ENCODE measurements around the gene GAGE10. TPM values are rescaled to one million over a fixed set of nuclear protein-coding genes. Genes with fewer than 3 reads are reported as not detected.
A peak's percentile ranks its signal among the peaks of the same experiment; 100 is the strongest.

Gene GAGE10, protein sequence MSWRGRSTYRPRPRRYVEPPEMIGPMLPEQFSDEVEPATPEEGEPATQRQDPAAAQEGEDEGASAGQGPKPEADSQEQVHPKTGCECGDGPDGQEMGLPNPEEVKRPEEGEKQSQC
- total RNA-seq (2014; rRNA removed; shearing (Covaris generic)): not detected in 2 replicates

DNA sequence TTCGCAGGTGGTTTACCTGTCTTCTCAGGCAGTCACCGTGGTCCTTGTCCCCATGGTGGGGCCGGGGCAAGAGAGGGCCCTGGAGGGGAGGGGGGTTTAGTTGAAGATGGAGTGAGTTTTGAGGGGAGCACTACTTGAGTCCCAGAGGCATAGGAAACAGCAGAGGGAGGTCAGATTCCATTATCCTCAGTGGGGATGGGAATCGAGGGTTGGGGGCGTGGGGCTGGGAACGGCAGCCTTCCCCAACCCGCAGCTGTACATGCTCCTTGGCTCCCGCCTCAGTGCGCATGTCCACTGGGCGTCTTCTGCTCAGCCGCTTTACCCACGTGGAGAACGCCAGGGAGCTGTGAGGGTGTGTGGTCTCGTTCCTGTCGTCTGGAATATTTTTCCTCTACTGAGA lies at the start of gene GAGE10:
Gene GAGE10, plus strand, starts transcription at position 301 of the 400 bp plus-strand sequence. CDS start 1,214 bp downstream, outside the sequence.
- no peak for DNase-seq (ENCODE audit: low spot score)

DNA sequence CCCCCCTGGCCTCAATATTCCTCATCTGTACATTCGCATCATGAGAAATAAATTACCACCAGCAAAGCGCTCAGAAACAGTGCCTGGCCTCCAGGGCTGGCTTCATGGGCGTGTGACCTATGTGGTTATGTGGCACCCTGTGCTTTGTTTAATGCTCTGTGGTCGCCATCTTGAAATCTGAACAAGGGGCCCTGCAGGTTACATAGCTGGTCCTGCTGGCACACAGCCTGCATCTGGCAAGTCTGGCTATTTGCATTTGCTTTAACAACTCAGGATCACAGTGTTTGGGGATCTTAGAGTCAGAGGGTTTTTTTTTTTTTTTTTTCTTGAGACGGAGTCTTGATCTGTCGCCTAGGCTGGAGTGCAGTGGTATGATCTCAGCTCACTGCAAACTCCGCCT lies 48.8 kb upstream of the GAGE10 start:
- no peak for DNase-seq (ENCODE audit: low spot score)

DNA sequence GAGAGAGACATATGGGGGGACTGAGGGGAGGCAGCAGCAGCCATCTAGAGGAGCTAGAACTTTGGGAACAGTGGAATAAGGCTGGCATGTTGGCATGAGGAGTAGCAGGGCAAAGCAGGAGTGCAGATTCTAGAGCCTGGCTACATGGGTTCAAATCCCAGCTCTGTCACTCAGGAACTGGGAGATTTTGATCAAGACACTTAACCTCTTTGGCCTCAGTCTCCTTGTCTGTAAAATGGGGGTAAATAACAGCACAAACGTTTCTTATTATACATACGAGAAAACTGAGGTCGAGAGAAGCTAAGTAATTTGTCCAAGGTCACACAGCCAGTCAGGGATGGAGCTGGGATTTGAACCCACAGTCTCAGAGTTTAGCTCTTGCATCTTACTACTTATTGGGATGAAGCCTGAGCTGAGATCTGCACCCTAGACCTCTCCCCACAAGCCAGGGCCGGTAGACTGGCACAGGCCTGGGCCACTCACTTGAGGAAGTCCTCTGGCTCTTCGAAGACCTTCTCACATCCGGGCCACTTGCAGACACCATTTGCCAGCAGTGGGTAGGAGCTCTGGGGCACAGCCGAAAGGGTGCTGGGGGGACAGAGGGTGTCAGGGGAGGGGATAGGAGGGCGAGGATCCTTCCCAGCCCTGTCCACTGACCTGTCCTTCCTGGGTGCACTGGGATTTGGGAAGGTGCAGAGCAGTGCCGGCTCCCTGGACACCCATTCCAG lies 47.0 kb upstream of the GAGE10 start:
- no peak for DNase-seq (ENCODE audit: low spot score)

DNA sequence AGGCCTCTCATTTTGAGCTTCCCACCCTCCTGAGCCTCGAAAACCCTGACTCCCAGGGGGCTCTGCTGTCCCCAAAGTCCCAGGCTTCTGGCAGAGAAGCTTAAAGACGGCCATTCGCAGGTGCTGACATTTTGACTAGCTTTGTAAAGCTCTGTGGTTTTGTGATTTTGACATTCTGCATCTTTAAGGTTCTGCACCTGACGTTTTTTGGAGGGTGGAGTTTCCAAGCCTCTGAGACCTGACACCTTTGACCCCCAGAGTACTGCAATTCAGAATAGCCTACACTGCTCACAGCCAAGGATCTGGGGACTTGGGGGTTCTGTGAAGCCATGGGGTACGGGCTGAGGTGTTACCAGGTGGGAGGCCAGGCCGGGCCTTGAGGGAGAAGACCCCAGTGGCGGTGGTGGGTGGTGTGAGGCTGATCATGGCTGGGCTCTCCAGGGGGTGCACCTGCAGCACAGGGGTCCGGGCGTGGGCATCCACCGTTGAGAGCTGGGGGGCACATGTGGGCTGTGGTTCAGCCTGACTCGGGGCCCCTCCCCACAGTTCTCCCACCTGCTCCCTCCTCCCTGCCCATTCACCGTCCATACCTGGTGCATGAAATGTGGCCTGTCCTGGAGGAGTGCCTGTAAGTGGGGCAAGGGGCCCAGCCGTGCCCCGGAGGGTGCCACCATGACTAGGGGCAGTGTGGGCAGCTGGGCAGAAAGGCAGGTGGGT lies 46.2 kb upstream of the GAGE10 start:
- no peak for DNase-seq (ENCODE audit: low spot score)

DNA sequence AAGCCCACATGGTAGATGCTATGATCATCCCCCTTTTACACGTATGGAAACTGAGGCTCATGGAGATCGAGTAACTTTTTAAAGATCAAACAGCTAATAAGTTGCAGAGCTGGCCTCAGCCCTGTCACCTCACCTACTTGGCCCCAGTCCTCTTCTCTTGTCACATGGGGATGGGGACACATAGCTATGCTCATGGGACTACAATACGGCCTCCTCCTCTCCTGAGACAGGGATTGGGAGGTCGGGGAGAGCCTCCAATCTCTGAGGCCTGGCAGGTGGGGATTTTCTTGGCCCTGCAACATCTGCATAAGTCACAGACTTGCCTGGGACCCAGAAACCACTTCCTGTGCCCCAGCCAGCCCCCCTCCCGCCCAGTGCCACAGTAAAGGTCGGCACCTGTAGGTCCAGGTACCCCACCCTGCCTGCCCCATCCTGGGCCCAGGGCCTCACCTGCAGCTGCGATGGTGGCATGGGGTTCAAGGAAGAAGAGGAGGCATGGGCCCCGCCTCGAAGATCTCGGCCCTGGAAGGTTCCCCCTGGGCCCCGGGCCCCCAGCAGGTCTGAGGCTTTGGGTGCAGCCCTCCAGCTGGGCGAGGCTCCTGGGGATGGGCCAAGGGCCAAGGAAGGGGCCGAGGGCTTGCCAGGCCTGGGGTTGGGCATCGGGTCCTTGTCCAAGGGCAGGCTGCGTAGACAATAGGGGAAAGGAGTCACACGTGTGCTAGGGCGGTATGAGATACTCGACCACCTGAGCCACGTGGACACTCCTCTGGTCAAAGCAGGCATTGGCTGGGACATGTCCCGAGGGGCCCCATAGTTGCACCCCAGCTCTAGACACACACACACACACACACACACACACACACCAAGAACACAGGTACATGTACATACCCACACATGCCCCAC lies 45.3 kb upstream of the GAGE10 start:
- no peak for DNase-seq (ENCODE audit: low spot score)

DNA sequence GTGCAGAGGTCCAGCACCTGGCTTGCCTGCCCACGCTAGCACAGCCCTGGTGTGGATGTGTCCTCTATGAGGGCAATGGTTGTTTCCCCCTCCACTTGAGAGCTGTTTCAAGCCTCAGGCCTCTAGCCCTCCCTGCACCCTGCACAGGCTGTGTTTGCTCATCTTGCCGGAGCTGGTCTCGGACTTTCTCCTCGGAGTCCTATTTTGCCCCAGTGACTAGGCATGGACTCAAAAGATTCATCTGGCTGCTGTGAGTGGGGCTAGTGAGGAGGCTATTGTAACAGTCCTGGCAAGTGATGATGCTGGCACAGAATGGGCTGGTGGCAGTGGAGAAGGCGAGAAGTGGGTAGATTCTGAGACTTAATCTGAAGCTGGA lies 44.7 kb upstream of the GAGE10 start:
- DNase-seq (ENCODE audit: low spot score): no peak

DNA sequence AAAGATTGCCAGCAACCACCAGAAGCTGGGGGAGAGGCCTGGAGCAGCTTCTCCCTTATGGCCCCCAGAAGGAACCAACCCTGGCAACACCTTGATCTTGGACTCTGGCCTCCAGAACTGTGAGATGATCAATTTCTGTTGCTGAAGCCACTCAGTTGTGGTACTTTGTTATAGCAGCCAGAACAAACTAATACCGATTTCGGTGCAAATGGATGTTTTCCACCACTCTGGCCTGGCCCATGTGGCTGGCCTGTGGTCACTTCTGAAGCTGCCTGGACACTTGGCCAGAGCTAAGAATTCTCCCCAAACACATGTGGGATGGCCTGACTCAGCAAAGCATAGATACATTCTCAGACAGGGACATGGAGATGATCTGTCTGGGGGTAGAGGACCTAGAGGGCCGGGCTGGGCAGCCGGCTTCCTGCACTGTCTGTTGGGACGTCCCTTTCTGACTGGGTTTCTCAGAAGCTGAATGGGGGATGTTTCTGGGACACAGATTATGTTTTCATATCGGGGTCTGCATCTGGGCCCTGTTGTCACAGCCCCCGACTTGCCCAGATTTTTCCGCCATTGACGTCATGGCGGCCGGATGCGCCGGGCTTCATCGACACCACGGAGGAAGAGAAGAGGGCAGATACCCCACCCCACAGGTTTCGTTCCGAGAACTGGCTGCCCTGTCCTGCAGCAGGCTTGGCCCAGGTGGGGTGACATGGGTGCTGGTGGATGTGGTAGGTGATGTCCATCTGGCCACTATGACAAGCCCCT lies 43.0 kb upstream of the GAGE10 start:
- DNase-seq (ENCODE audit: low spot score): no peak

DNA sequence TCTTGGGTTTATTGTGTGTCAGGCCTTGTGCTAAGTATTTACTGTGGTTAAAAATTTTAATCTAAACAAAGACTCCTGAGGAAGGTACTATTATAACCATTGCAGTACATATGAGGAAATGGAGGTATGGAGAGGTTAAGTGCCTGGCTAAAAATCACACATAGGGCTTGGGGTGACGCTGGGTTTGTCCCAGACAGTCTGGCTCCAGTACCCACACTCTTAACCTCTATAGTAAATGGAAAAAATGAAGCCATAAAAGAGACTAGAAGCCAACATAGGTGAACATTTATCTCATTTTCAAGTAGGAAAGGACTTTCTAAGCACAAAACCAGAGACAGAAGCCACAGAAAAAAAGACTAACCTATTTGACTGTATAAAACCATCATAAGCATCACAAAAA lies 40.8 kb upstream of the GAGE10 start:
- DNase-seq (ENCODE audit: low spot score): no peak

DNA sequence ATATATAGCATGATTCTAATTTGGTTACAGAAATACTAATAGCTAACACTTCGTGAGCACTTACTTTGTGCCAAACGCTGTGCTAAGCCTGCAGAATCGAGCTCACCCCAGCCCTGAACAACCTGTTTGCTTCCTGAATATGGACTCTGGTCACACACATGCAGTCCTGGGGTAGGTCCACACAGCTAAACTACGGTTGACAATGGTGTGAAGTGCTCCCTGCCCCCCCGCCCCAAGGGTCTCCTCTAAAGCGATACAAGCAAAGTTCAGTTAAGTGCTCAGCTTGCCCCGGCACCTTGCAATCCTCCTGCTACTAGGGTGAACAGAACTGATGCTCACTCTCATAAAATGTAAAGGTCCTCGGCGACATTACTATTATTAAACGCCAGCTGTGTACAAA lies 39.8 kb upstream of the GAGE10 start:
- no peak for DNase-seq (ENCODE audit: low spot score)

DNA sequence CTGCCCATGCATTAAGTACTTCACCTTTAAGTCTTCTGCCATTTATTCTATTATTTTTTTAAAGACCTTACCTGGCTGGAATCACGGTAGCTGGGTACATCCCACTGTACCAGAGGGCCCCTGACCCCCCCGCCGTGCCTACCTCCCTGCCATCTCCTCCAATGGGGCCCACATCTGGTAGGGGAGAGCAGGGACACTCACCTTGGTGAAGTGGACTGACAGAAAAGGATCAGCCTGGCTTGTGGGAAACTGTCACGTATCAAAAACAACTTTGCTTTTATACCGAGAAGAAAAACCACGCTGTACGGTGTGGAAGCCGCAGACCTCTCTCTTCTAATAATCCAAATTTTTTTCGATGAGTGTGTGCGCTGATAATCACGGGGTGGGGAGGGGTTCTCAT lies 39.0 kb upstream of the GAGE10 start, which contains the start of gene FOXP3:
Gene FOXP3, minus strand, starts transcription at position 251 of the 400 bp plus-strand sequence. CDS start 6,205 bp downstream, outside the sequence.
- no peak for DNase-seq (ENCODE audit: low spot score)

DNA sequence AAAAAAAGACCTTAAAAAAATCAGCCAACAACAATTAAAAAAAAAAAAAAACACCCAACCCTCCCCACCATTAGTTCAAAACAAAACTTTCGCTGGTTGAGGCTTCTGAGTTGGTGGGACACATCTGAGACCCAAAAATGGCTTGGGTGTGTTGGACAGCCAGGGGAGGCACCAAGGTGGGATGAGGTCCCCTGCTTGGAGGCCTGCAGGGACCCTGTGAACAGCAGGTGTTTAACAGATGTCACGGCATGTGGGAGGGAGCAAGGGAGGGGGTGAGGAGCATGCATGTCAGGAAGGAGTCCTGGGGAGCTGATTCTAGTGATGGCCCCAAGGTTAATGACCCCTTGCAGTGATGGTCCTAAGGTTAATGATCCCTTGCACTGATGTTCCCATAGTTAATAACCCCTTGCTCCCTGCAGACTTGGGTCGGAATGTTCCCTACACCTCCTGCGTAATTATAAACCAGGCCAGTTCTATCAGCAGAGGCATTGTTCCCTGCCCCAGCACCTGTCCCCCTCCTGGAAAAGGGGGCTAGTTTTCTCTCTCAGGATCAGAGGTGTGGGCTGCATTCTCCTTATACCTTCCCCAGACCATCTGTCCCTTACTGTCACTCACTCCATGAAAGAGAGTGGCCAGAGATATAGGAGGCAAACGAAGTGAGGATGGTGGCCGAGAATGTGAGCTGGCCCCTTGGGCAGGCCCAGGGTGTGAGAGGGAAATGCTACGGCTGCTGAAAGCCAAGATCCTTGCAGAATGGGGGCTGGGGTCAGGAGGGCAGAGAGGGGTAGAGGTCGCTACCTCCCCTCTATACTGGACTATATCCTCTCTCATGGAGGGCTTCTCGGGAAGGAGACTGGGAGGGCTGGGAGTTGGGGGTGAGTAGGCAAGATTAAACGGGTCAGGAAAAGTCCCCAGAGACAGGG lies 36.7 kb upstream of the GAGE10 start:
- DNase-seq (ENCODE audit: low spot score): no peak

DNA sequence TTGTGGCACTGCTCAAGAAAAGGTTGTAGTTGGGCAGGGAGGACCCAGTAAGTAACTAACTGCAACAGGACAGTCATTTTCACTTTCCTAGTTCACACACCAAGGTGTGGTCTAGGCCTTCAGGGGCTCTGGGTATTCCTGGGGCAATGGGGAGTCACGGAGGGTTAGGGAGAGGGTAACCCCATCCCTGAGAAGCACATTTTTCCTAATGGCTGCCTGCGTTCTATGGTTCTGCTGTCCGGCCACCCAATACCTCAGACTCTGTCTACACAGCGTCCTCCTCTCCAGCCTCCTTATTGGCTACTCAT lies 34.8 kb upstream of the GAGE10 start:
- DNase-seq (ENCODE audit: low spot score): no peak

DNA sequence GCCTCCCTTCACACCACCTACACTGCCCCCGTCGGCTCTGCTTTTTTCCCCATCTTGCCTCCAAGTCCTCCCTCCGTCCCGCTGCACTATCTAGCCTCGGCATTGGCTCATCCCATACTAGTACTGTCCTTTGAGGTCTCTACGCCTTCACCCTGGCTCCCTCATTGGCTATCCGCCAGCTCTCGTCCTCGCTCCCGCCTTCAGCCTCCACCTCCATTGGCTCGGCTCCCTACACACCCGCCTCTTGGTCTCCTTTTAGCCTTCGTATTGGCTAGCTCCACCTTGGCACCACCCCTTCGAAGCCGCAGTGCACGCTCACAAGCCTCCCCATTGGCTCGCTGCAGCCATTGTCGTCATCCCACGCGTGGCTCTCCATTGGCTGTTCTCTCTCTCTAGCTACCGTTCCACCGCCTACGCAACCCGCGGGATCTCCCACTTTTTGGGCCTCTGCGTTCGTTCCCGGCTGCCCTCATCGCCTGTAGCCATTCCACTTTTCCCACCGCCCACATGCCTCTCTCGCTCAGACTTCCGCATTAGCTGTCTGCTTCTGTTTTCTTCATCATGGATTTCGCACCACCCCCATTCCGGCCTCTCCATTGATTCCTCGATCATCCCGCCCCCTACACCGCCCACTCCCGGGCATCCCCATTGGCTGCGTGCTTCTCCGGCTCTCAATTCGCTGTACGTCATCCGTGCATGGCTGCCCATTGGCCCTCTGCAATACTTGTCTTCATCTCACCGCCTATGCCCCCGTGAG lies 34.3 kb upstream of the GAGE10 start:
- peak; percentile 96 for DNase-seq (ENCODE audit: low spot score)

DNA sequence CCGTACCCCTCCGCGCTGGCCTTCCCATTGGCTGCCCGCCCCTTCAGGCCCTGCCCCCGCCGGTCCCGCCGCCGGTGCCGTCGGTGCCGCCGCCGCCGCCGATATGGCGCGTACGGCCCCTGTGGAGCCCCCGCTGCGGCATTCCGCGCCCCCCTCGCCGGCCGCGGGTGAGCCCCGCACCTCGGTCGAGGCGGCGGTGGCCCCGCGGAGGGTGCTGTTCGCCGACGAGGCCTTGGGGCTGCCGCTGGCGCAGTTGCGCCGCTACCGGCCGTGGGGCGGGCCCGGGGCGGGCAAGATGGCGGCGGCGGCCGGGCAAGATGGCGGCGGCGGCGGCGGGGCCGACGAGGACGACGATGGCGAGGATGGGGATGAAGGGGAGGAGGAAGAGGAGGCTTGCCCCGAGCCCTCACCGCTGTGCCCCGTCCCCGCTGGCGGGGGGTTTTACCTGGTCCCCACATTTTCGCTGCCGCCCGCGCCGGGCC lies 33.6 kb upstream of the GAGE10 start, which contains the start of gene PPP1R3F:
Gene PPP1R3F, plus strand, starts transcription at position 27 of the 482 bp plus-strand sequence. Its CDS starts 77 bp downstream, at position 104.
- DNase-seq (ENCODE audit: low spot score): no peak

DNA sequence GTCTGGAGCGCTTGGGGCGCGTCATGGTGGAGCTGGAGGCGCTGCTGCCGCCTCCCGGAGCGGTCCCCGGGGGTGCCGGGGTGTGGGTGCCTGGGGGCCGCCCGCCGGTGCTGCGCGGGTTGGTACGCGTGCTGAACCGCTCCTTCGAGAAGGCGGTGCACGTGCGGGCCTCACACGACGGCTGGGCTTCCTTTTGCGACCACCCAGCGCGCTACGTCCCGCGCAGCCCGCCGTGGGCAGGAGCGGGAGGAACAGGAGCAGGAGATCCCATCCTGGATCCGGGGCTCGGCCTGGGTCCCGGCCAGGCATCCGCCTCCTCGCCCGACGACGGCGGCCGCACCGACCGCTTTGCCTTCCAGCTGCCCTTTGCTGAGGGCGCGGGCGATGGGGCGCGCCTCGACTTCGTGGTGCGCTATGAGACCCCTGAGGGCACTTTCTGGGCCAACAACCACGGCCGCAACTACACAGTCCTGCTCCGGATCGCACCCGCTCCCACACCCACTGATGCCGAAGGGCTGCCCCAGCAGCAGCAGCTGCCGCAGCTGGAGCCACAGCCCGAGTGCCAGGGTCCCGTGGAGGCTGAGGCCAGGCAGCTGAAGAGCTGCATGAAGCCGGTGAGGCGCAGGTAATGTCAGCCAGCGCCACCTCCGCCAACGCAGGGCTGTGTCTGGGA lies 33.1 kb upstream of the GAGE10 start:
- no peak for DNase-seq (ENCODE audit: low spot score)

DNA sequence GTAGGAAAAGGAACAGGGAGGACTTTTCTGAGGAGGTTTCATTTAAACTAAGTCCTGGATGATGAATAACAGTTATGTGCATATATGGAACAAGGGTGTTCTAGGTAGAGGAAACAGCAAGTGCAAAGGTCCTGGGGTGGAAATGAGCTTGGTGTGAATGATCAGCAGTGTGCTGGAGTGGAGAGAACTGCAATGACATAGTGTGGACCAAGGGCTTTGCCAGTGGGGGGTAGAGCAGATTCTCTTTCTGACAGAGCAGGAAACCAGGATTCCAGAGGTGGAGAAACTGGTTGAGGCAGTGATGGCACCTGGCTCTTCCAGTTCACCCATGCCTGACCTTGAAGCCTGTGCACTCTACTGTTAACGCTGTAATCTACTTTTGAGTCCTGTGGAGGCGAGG lies 32.1 kb upstream of the GAGE10 start:
- no peak for DNase-seq (ENCODE audit: low spot score)

DNA sequence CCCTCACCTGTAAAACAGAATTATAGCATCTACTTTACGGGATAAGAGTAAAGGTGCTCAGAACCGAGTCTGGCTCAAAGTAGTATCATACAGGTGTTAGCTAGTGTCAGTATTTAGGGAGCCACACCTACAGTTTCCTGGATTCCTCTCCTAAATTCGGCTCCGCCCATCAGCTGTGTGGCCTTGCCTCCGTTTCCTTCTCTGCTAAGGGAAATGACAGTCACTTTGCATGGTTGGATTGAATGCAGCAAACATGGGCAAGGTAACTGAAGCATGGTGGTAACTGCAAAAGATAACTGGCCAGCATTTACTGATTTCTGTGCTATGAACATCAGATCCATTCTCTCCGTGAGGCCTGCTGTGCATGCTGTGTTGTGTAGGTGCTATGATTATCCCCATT lies 31.0 kb upstream of the GAGE10 start:
- DNase-seq (ENCODE audit: low spot score): no peak

DNA sequence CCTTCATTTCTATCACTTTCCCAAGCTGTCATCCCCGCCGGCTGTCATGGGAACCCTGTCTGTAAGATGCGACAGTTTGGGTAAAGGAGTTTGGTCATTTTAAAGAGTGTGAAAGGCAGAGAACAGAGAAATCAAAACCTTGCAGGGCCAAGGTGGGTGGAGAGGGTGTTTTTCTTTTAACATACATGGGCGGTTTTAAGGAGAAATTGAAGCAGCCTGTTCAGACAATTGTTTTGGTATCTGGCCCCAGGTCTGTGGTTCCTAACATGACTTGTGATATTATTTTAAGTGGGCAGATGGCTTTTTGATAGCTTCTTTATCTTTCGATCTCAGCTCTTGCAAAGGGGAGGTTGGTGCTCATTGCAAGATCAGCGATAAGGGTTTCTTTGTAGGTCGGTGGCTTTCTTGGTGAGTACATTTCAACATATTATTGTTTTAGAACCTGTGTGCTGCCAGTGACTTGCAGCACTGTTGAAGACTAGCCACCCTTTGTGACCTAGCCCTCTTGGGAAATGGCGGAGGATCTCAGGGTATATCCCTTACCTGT lies 30.2 kb upstream of the GAGE10 start:
- DNase-seq (ENCODE audit: low spot score): no peak
